Prostate gland (tissue), 2 donors: Measurements from ENCODE around the gene CSNK1A1.
A peak's percentile ranks its signal among the peaks of the same experiment; 100 is the strongest.

Source experiments
- POLR2A ChIP-seq: fragments of 450-650 bp; IDR thresholded peaks from one replicate; pipeline ENCODE4 v1.6.1; 2016; ENCODE audit warnings: antibody characterized with exemption, mild to moderate bottlenecking
- POLR2AphosphoS5 ChIP-seq: sonication (generic); formaldehyde crosslinking; IDR thresholded peaks from one replicate; pipeline ENCODE4 v1.6.1; 2017; ENCODE audit warnings: antibody characterized with exemption
- TF ChIP-seq, protein P1 (sequence below), 4 experiments: fragments of 200-600 bp in 2 of 4; fragments of 450-650 bp in 2 of 4; sonication (generic) in 2 of 4; IDR thresholded peaks; 1 replicate in 3 of 4; 2 replicates in 1 of 4; pipeline ENCODE4 v1.5.1; 2016 to 2019; ENCODE audit warnings: antibody characterized with exemption in 4 of 4, mild to moderate bottlenecking in 2 of 4, moderate library complexity in 2 of 4

DNA sequence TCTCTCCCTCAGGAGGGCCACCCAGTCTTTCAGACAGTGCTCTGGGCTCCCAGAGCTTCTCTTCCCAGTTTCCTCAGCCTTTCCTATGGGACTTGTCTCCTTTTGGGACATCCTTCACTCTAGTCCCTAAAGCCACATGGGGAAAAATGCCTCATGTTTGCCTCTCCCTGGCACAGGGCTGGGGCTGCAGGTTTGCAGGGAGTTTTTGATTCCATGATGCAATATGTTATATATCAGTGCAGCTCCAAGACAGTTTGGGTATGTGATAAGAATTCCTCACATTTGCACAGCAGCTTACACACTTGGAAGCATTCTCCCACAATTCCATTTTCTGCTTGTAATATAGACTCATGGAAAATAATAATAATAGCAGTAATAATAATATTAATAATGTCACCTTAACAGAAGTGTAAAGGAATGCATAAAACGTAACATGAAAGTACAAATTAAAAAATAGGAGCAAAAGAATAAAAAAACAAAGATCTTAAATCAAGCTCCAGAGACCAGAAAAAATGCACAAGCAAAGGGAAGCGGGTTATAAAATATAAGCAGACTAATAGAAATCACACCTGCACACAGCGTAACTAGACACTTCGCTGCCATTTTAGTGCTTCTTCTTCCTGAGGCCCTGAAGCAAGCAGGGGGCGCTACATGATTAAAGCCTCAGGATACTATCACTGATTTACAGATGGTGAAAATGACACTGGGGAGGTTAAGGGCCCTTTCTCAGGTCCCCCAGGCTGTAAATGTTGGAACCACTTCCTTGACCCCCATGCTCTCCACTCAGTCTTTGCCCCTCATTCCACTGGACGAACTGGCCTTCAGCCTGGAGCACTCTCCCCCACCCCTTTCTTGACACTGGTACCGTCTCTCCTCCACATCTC is 102.2 kb downstream of the CSNK1A1 start:
- TF ChIP-seq, protein P1, sequence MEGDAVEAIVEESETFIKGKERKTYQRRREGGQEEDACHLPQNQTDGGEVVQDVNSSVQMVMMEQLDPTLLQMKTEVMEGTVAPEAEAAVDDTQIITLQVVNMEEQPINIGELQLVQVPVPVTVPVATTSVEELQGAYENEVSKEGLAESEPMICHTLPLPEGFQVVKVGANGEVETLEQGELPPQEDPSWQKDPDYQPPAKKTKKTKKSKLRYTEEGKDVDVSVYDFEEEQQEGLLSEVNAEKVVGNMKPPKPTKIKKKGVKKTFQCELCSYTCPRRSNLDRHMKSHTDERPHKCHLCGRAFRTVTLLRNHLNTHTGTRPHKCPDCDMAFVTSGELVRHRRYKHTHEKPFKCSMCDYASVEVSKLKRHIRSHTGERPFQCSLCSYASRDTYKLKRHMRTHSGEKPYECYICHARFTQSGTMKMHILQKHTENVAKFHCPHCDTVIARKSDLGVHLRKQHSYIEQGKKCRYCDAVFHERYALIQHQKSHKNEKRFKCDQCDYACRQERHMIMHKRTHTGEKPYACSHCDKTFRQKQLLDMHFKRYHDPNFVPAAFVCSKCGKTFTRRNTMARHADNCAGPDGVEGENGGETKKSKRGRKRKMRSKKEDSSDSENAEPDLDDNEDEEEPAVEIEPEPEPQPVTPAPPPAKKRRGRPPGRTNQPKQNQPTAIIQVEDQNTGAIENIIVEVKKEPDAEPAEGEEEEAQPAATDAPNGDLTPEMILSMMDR (IDR thresholded peaks at IDR 0.05), result peak in 3 of 4 experiments; percentile 21 to 43 (median 38)
- TF ChIP-seq POLR2A, result no peak
- no peak for TF ChIP-seq POLR2AphosphoS5
